HepG2 (cell line): ENCODE data around the gene GNG12. TPM values are rescaled to one million over a fixed set of nuclear protein-coding genes. Genes with fewer than 3 reads are reported as not detected.

ENCODE experiments used
- BHLHE40 ChIP-seq: IDR thresholded peaks from 2 replicates; pipeline ENCODE4 v1.6.1; 2011; ENCODE audit warnings: low read length, improper control_type of control experiment
- GFI1 ChIP-seq: sonication (generic); formaldehyde crosslinking; IDR thresholded peaks from 2 replicates; pipeline ENCODE4 v1.5.0; 2020; ENCODE audit warnings: missing genetic modification reagents, mild to moderate bottlenecking, borderline replicate concordance
- HNF1A ChIP-seq, 2 experiments: sonication (generic) in 1 of 2; formaldehyde crosslinking in 1 of 2; IDR thresholded peaks; 2 replicates each; pipeline versions ENCODE4 v1.4.0 to v1.6.1; 2016 to 2020; ENCODE audit warnings: borderline replicate concordance in 1 of 2, low read depth in 1 of 2, mild to moderate bottlenecking in 1 of 2, missing genetic modification reagents in 1 of 2
- ZBTB40 ChIP-seq, 2 experiments: fragments of 450-650 bp in 1 of 2; sonication (generic) in 1 of 2; formaldehyde crosslinking in 1 of 2; IDR thresholded peaks; 2 replicates each; pipeline versions ENCODE4 v1.6.1 to v1.8.0; 2016 to 2022; ENCODE audit warnings: antibody characterized with exemption in 1 of 2, mild to moderate bottlenecking in 1 of 2, missing genetic modification reagents in 1 of 2
- ZNF704 ChIP-seq: sonication (generic); formaldehyde crosslinking; IDR thresholded peaks from 2 replicates; pipeline ENCODE4 v1.8.1; 2023; ENCODE audit warnings: mild to moderate bottlenecking, inconsistent platforms, moderate library complexity, missing genetic modification reagents, borderline replicate concordance
- ZNF878 ChIP-seq: sonication (generic); formaldehyde crosslinking; IDR thresholded peaks from 2 replicates; pipeline ENCODE4 v1.8.1; 2023; ENCODE audit warnings: mild to moderate bottlenecking, missing genetic modification reagents, moderate library complexity
- polyA plus RNA-seq, 8 experiments: library from polyadenylated mRNA; depleted of rRNA in 3 of 8; stranded (reverse) in 7 of 8; unstranded in 1 of 8; fragments of >200 nt; fragmentation: Illumina TruSeq in 4 of 8; extraction: Trizol in 4 of 8; gene quantifications; 2 replicates each; pipeline versions ENCODE4 v1.2.1 to v1.2.3, GENCODE V29; 2011 to 2016; ENCODE audit warnings: low read depth in 4 of 8, missing spikeins in 1 of 8, mixed read lengths in 1 of 8; ENCODE audit not compliant: insufficient read depth in 1 of 8
- total RNA-seq, 5 experiments: library from RNA; depleted of rRNA; stranded (reverse); fragments of >200 nt; fragmentation: Illumina TruSeq; extraction: Trizol; gene quantifications; 2 replicates each; pipeline ENCODE4 v1.2.3, GENCODE V29; 2016; ENCODE audit warnings: low read depth in 1 of 5

GNG12 gene
- total and polyA plus RNA-seq, 2 of the 13 experiments (the other 11 are each of a cell fraction or from before 2014, with no cell fraction given) = 0.11 TPM

DNA sequence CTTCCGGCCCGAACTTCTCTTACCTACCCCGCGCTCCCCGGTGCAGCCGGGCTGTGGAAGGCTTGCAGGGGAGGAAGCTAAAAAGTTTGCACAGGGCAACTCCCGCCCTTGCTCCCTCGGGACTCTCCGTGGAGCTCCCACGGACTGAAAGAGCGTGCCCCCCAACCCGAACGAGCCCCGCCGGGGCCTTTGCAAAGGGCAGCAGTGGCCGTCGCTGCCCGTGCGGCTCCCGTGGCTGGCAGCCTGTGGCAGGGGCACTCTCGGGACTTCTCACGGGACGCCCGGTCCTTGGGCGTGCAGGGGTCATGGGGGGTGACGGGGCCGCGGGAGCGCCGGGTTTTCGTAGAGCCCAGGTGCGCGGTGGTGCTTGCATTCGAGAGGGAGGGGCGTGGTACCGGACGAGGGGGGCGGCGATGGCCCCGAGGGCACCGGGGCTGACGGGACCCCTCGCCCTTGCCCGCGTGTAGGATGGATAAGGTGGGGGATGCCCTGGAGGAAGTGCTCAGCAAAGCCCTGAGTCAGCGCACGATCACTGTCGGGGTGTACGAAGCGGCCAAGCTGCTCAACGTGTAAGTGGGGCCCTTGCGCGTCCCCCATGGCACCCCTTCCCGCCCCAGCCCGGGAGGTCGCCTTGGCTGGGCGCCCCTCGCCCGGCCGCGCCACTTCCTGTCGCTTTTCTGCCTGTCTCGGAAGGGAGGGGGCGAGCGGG, 147.6 kb downstream of the GNG12 start (continued):
- TF ChIP-seq ZNF878 (CRISPR knock-in tag) (no peak), GFI1 (no peak), ZBTB40 (IDR thresholded peaks at IDR 0.05) (no peak), ZBTB40 (CRISPR knock-in tag; IDR thresholded peaks at IDR 0.05) (no peak), BHLHE40 (peak; percentile 59), ZNF704 (CRISPR knock-in tag) (no peak), HNF1A (IDR thresholded peaks at IDR 0.05; ENCODE audit: low read depth) (no peak), HNF1A (CRISPR knock-in tag; IDR thresholded peaks at IDR 0.05; ENCODE audit: borderline replicate concordance) (no peak)
